Measurements from ENCODE around the gene AUTS2.

The AUTS2 gene

DNA sequence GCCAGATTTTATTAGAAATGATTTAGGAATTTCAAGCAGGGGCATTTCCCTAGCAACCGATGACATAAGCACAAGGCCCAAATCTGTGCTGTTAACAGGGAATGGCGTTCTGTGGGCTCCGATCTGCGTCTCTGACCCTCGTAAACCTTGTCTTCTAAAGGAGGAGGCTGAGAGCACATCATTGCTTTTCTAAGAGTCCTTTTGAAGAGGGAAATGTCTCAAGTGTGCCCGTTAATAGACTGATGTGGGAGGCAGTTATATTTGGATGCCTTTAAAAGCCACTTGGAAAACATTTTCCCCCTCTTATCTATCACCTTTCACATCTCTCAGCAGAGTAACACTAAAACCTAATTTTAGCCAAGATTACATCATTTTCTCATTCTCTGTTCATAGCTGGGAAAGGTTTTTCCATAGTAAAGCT, 1109.6 kb downstream of the AUTS2 start (continued):
- TF ChIP-seq ZNF266 (tag by site-specific recombination; IDR thresholded peaks at IDR 0.05; ENCODE audit: low read depth) (no peak), TCF7L2 (IDR thresholded peaks at IDR 0.05; ENCODE audit: borderline replicate concordance, low read depth, low read length) (peak; percentile 84), ZNF777 (tag by site-specific recombination; IDR thresholded peaks at IDR 0.05; ENCODE audit: borderline replicate concordance) (no peak), BCL11B (tag by site-specific recombination; IDR thresholded peaks at IDR 0.05; ENCODE audit: low read depth) (no peak), ZNF354C (tag by site-specific recombination; IDR thresholded peaks at IDR 0.05; ENCODE audit: borderline replicate concordance, low read depth) (no peak), HOXD13 (CRISPR knock-in tag; IDR thresholded peaks at IDR 0.05; ENCODE audit: borderline replicate concordance) (no peak), ZBTB7A (tag by site-specific recombination; IDR thresholded peaks at IDR 0.05; ENCODE audit: low read depth) (no peak), ZNF529 (tag by site-specific recombination; IDR thresholded peaks at IDR 0.05; ENCODE audit: insufficient replicate concordance) (no peak), ZNF76 (tag by site-specific recombination; IDR thresholded peaks at IDR 0.05; ENCODE audit: borderline replicate concordance, low read depth) (no peak), INSM2 (tag by site-specific recombination; IDR thresholded peaks at IDR 0.05) (0 out of 2 replicates have a peak, but pooled peaks have one; percentile 27), SP7 (tag by site-specific recombination; IDR thresholded peaks at IDR 0.05) (peak; percentile 91), ZNF654 (tag by site-specific recombination; IDR thresholded peaks at IDR 0.05; ENCODE audit: low read depth) (no peak), MZF1 (tag by site-specific recombination; IDR thresholded peaks at IDR 0.05; ENCODE audit: borderline replicate concordance) (no peak), ZNF335 (tag by site-specific recombination; conservative IDR thresholded peaks at IDR 0.05) (peak; percentile 47; the same call in 1 of the 2 replicates), ZNF121 (tag by site-specific recombination; IDR thresholded peaks at IDR 0.05) (no peak), ZNF837 (tag by site-specific recombination; IDR thresholded peaks at IDR 0.05) (no peak), ZNF404 (tag by site-specific recombination; IDR thresholded peaks at IDR 0.05) (no peak), ZNF626 (tag by site-specific recombination; IDR thresholded peaks at IDR 0.05) (no peak), ZNF692 (tag by site-specific recombination; IDR thresholded peaks at IDR 0.05) (peak; percentile 91), ZNF571 (tag by site-specific recombination; IDR thresholded peaks at IDR 0.05) (no peak), ZNF792 (tag by site-specific recombination; IDR thresholded peaks at IDR 0.05) (no peak), ZNF629 (tag by site-specific recombination; IDR thresholded peaks at IDR 0.05) (peak; percentile 87), OSR2 (tag by site-specific recombination; IDR thresholded peaks at IDR 0.05) (peak; percentile 92), ZNF501 (tag by site-specific recombination; IDR thresholded peaks at IDR 0.05) (no peak), ZNF514 (tag by site-specific recombination; IDR thresholded peaks at IDR 0.05) (no peak), ZNF776 (tag by site-specific recombination; IDR thresholded peaks at IDR 0.05; ENCODE audit: borderline replicate concordance) (no peak), ZNF211 (tag by site-specific recombination; IDR thresholded peaks at IDR 0.05; ENCODE audit: low read depth) (no peak), ZSCAN23 (tag by site-specific recombination; IDR thresholded peaks at IDR 0.05) (peak; percentile 78; the same call in 1 of the 2 replicates), ZNF623 (tag by site-specific recombination; IDR thresholded peaks at IDR 0.05) (no peak)
- TF ChIP-seq, protein P1, sequence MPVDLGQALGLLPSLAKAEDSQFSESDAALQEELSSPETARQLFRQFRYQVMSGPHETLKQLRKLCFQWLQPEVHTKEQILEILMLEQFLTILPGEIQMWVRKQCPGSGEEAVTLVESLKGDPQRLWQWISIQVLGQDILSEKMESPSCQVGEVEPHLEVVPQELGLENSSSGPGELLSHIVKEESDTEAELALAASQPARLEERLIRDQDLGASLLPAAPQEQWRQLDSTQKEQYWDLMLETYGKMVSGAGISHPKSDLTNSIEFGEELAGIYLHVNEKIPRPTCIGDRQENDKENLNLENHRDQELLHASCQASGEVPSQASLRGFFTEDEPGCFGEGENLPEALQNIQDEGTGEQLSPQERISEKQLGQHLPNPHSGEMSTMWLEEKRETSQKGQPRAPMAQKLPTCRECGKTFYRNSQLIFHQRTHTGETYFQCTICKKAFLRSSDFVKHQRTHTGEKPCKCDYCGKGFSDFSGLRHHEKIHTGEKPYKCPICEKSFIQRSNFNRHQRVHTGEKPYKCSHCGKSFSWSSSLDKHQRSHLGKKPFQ (tag by site-specific recombination; IDR thresholded peaks at IDR 0.05) = peak; percentile 65; the same call in 1 of the 2 replicates
- TF ChIP-seq, protein P2, sequence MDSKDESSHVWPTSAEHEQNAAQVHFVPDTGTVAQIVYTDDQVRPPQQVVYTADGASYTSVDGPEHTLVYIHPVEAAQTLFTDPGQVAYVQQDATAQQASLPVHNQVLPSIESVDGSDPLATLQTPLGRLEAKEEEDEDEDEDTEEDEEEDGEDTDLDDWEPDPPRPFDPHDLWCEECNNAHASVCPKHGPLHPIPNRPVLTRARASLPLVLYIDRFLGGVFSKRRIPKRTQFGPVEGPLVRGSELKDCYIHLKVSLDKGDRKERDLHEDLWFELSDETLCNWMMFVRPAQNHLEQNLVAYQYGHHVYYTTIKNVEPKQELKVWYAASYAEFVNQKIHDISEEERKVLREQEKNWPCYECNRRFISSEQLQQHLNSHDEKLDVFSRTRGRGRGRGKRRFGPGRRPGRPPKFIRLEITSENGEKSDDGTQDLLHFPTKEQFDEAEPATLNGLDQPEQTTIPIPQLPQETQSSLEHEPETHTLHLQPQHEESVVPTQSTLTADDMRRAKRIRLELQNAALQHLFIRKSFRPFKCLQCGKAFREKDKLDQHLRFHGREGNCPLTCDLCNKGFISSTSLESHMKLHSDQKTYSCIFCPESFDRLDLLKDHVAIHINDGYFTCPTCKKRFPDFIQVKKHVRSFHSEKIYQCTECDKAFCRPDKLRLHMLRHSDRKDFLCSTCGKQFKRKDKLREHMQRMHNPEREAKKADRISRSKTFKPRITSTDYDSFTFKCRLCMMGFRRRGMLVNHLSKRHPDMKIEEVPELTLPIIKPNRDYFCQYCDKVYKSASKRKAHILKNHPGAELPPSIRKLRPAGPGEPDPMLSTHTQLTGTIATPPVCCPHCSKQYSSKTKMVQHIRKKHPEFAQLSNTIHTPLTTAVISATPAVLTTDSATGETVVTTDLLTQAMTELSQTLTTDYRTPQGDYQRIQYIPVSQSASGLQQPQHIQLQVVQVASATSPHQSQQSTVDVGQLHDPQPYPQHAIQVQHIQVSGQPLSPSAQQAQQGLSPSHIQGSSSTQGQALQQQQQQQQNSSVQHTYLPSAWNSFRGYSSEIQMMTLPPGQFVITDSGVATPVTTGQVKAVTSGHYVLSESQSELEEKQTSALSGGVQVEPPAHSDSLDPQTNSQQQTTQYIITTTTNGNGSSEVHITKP (tag by site-specific recombination; IDR thresholded peaks at IDR 0.05) = peak; percentile 62
- TF ChIP-seq, protein P3, sequence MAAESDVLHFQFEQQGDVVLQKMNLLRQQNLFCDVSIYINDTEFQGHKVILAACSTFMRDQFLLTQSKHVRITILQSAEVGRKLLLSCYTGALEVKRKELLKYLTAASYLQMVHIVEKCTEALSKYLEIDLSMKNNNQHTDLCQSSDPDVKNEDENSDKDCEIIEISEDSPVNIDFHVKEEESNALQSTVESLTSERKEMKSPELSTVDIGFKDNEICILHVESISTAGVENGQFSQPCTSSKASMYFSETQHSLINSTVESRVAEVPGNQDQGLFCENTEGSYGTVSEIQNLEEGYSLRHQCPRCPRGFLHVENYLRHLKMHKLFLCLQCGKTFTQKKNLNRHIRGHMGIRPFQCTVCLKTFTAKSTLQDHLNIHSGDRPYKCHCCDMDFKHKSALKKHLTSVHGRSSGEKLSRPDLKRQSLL (tag by site-specific recombination; IDR thresholded peaks at IDR 0.05) = no peak
